Liver (tissue), 9 donors: Measurements from ENCODE around the gene KRTDAP. TPM values are rescaled to one million over a fixed set of nuclear protein-coding genes. Genes with fewer than 3 reads are reported as not detected.

Experiments
- DNase-seq: peaks from one replicate; pipeline ENCODE4 v3.0.0-alpha.2; 2017; ENCODE audit warnings: low spot score
- H3K27ac ChIP-seq, 2 donors: one replicate each; pipeline ENCODE4 v1.7.0; 2013; ENCODE audit warnings: inconsistent platforms in 2 of 2, low read length in 2 of 2, control low read depth in 1 of 2, low read depth in 1 of 2, mild to moderate bottlenecking in 1 of 2
- H3K27me3 ChIP-seq, 4 donors: one replicate each; pipeline versions ENCODE4 v1.6.1 to v1.7.0; 2013; ENCODE audit warnings: low read length in 3 of 4, inconsistent platforms in 1 of 4, mild to moderate bottlenecking in 1 of 4, moderate library complexity in 1 of 4; ENCODE audit not compliant: control insufficient read depth in 4 of 4, insufficient read depth in 4 of 4
- H3K36me3 ChIP-seq, 4 donors: one replicate each; pipeline versions ENCODE4 v1.6.1 to v1.7.0; 2013; ENCODE audit warnings: low read length in 3 of 4, mild to moderate bottlenecking in 3 of 4, low read depth in 1 of 4, moderate library complexity in 1 of 4; ENCODE audit not compliant: control insufficient read depth in 4 of 4, insufficient read depth in 3 of 4
- H3K4me1 ChIP-seq, 4 donors: one replicate each; pipeline versions ENCODE4 v1.6.1 to v1.7.0; 2013; ENCODE audit warnings: low read length in 3 of 4, mild to moderate bottlenecking in 3 of 4, moderate library complexity in 1 of 4; ENCODE audit not compliant: control insufficient read depth in 4 of 4, insufficient read depth in 4 of 4
- H3K4me3 ChIP-seq, 3 donors: one replicate each; pipeline versions ENCODE4 v1.6.1 to v1.7.0; 2013; ENCODE audit warnings: low read length in 3 of 3, control low read depth in 1 of 3, low read depth in 1 of 3, mild to moderate bottlenecking in 1 of 3
- H3K9ac ChIP-seq, 2 donors: one replicate each; pipeline ENCODE4 v1.7.0; 2013; ENCODE audit warnings: low read length in 2 of 2, mild to moderate bottlenecking in 2 of 2, moderate library complexity in 2 of 2, control low read depth in 1 of 2, low read depth in 1 of 2
- H3K9me3 ChIP-seq, 4 donors: one replicate each; pipeline versions ENCODE4 v1.6.1 to v1.7.0; 2013; ENCODE audit warnings: low read length in 3 of 4; ENCODE audit not compliant: control insufficient read depth in 4 of 4
- EGR1 ChIP-seq, 2 donors: IDR thresholded peaks; 2 replicates each; pipeline ENCODE4 v1.6.1; 2016 to 2018; ENCODE audit warnings: antibody characterized with exemption in 2 of 2, low read depth in 2 of 2
- FOXA1 ChIP-seq: IDR thresholded peaks from 2 replicates; pipeline ENCODE4 v1.6.1; 2016; ENCODE audit warnings: antibody characterized with exemption
- FOXA2 ChIP-seq: IDR thresholded peaks from 2 replicates; pipeline ENCODE4 v1.6.1; 2016; ENCODE audit warnings: antibody characterized with exemption
- RAD21 ChIP-seq, 2 donors: IDR thresholded peaks; 2 replicates each; pipeline ENCODE4 v1.6.1; 2016; ENCODE audit warnings: antibody characterized with exemption in 2 of 2, mild to moderate bottlenecking in 2 of 2
- RXRA ChIP-seq, 2 donors: IDR thresholded peaks; 2 replicates each; pipeline ENCODE4 v1.6.1; 2017 to 2018; ENCODE audit warnings: antibody characterized with exemption in 2 of 2, mild to moderate bottlenecking in 1 of 2
- TAF1 ChIP-seq: conservative IDR thresholded peaks from 2 replicates; pipeline ENCODE4 v1.6.1; 2016; ENCODE audit warnings: antibody characterized with exemption, mild to moderate bottlenecking
- YY1 ChIP-seq: IDR thresholded peaks from 2 replicates; pipeline ENCODE4 v1.6.1; 2016; ENCODE audit warnings: antibody characterized with exemption, mild to moderate bottlenecking
- WGBS: extraction: QIAGEN DNeasy Blood & Tissue Kit; methylation state at CpG from one replicate; pipeline ENCODE4 v1.1.7; 2013; 5-methylcytosine and 5-hydroxymethylcytosine counted together
- polyA plus RNA-seq, 2 donors: library from polyadenylated mRNA; stranded (reverse) in 1 of 2; unstranded in 1 of 2; fragments of 200-250 nt in 1 of 2; fragments of >200 nt in 1 of 2; fragmentation: Nextera tagmentation in 1 of 2; extraction: Ambion mirVana in 1 of 2; gene quantifications; one replicate each; pipeline versions ENCODE4 v1.2.1 to v1.2.3, GENCODE V29; 2013 to 2015
- total RNA-seq, 2 donors: library from RNA; depleted of rRNA; stranded (reverse); fragments of >200 nt; gene quantifications; one replicate each; pipeline ENCODE4 v1.2.3, GENCODE V29; 2014
- TF ChIP-seq, protein P1 (sequence below): fragments of 150-350 bp; IDR thresholded peaks from 2 replicates; pipeline ENCODE4 v1.5.1; 2017; ENCODE audit warnings: improper control_type of control experiment, low read depth, low read length; ENCODE audit not compliant: missing input control
- TF ChIP-seq, protein P2 (sequence below): IDR thresholded peaks from 2 replicates; pipeline ENCODE4 v1.6.1; 2016; ENCODE audit warnings: antibody characterized with exemption, mild to moderate bottlenecking
- donor health status: healthy.
- donor health status: healthy.
- donor health status: healthy.
- donor health status: healthy.
- donor health status: healthy.

The KRTDAP gene
- total and polyA plus RNA-seq, 4 donors: not detected

DNA sequence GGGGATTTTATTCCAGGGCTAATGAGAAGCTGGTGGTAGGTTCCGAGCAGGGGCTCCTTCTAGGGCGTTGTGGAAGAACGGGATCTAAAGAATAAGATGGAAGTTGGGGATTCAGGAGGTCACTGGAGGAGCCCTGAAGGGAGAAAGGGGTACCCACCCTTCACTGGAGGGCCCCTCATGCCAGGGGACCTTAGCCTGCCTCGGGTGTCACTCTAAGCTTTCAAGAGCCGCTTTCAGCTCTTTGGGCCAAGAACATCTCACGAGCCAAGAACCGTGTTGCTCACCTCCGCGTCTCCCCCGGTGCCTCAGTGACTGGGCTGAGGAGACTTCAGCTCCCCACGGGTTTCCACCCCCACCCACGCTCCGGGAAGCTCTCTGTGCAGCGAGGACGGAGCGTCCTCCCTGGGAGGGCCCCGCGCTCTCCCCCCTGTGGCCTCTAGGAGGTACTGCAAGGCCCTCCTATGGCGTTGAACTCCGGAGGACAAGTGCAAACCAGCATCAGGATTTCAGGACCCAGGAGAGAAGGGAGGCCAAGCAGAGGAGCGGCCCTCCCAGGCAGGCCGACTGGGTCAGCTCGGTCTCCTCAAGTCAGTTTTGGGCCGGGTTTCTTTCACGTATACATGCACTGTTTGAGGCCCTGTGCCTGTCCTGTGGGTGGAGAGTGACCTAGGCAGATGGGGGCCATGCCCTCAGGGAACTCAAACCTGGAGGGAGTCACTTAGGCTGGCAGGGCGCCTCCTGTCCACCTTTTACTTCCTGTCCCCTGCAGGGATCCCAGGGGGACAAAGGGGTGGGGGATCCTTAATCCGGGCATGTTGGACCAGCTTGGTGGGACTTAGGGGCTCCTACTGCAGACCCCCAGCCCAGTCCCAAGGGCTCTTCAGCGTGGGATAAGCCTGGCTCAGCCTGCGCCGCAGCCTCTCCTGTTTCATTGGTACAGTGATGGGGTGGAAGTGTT is 5.1 kb upstream of the KRTDAP start:
- H3K4me3 ChIP-seq: no peak overlapping the region
- peak; percentile 56 for DNase-seq
- peak overlapping the region in 1 of 2 donors; percentile 17 for H3K9ac ChIP-seq
- H3K27me3 ChIP-seq: no peaks in the 10 kb centered on the region
- peak; percentile 89 to 98 for TF ChIP-seq RAD21 (IDR thresholded peaks at IDR 0.05)
- peak in 1 of 2 donors; percentile 37 for TF ChIP-seq RXRA (IDR thresholded peaks at IDR 0.05)
- TF ChIP-seq, protein P1, sequence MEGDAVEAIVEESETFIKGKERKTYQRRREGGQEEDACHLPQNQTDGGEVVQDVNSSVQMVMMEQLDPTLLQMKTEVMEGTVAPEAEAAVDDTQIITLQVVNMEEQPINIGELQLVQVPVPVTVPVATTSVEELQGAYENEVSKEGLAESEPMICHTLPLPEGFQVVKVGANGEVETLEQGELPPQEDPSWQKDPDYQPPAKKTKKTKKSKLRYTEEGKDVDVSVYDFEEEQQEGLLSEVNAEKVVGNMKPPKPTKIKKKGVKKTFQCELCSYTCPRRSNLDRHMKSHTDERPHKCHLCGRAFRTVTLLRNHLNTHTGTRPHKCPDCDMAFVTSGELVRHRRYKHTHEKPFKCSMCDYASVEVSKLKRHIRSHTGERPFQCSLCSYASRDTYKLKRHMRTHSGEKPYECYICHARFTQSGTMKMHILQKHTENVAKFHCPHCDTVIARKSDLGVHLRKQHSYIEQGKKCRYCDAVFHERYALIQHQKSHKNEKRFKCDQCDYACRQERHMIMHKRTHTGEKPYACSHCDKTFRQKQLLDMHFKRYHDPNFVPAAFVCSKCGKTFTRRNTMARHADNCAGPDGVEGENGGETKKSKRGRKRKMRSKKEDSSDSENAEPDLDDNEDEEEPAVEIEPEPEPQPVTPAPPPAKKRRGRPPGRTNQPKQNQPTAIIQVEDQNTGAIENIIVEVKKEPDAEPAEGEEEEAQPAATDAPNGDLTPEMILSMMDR: peak; percentile 98
- no peak for TF ChIP-seq YY1
- peak in 1 of 2 donors; percentile 13 for TF ChIP-seq EGR1 (IDR thresholded peaks at IDR 0.05; ENCODE audit: low read depth in 2 of 2)
- H3K27ac ChIP-seq: no peak overlapping the region
- WGBS: 28% methylated on average over 30 of the region's 30 CpGs
- H3K36me3 ChIP-seq: no peaks in the 10 kb centered on the region
- peaks cover 0 to 6% (median 1%) of the 10 kb centered on the region in 4 donors for H3K4me1 ChIP-seq
- H3K9me3 ChIP-seq: no peaks in the 10 kb centered on the region

- DNase-seq: no peak
- H3K9ac ChIP-seq: no peak overlapping the region
- WGBS: 94% methylated on average over 9 of the region's 9 CpGs
- no peak overlapping the region for H3K4me3 ChIP-seq
- H3K27me3 ChIP-seq: no peaks in the 10 kb centered on the region
- TF ChIP-seq FOXA2: no peak
- TF ChIP-seq FOXA1: no peak
- no peak overlapping the region for H3K27ac ChIP-seq
- peaks cover 0 to 1% (median 0%) of the 10 kb centered on the region in 4 donors for H3K36me3 ChIP-seq
- no peaks in the 10 kb centered on the region for H3K9me3 ChIP-seq
- peaks cover 0 to 2% (median under 1%) of the 10 kb centered on the region in 4 donors for H3K4me1 ChIP-seq
Observed at GRCh38 chr19:35493971-35494370, 3.7 kb upstream of the KRTDAP start.

DNA sequence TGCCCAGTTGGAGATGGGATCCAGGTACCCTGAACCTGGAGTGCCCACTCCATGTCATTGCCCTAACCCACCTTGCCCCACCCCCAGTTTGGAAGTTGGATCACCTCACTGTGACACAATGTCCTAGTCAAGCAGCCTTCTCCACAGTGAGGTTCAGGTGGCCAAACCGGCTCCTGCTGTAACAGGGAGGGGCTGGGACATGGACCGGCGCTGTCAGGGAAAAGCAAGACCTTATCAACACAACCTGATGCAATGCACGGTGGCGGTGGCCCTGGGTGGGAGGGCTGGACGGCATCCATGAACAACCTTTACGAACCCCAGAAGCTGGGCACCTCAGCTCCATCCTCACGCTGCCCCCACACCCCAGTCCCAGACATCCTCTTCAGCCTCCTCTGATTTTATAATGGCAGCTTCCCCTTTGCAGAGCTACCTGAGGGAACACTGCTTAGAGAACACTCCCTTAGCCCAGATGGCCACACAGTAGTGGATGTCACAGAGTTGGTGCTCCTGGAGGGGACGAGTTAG is 1.6 kb upstream of the KRTDAP start:
- H3K4me1 ChIP-seq: no peaks in the 10 kb centered on the region
- H3K4me3 ChIP-seq: no peak overlapping the region
- H3K36me3 ChIP-seq: peaks cover 0 to 1% (median 0%) of the 10 kb centered on the region in 4 donors
- no peak overlapping the region for H3K27ac ChIP-seq
- 78% methylated on average over 9 of the region's 9 CpGs for WGBS
- no peak overlapping the region for H3K9ac ChIP-seq
- no peak for DNase-seq
- H3K27me3 ChIP-seq: no peaks in the 10 kb centered on the region
- TF ChIP-seq RAD21 (IDR thresholded peaks at IDR 0.05): no peak
- TF ChIP-seq TAF1: no peak
- TF ChIP-seq, protein P2, sequence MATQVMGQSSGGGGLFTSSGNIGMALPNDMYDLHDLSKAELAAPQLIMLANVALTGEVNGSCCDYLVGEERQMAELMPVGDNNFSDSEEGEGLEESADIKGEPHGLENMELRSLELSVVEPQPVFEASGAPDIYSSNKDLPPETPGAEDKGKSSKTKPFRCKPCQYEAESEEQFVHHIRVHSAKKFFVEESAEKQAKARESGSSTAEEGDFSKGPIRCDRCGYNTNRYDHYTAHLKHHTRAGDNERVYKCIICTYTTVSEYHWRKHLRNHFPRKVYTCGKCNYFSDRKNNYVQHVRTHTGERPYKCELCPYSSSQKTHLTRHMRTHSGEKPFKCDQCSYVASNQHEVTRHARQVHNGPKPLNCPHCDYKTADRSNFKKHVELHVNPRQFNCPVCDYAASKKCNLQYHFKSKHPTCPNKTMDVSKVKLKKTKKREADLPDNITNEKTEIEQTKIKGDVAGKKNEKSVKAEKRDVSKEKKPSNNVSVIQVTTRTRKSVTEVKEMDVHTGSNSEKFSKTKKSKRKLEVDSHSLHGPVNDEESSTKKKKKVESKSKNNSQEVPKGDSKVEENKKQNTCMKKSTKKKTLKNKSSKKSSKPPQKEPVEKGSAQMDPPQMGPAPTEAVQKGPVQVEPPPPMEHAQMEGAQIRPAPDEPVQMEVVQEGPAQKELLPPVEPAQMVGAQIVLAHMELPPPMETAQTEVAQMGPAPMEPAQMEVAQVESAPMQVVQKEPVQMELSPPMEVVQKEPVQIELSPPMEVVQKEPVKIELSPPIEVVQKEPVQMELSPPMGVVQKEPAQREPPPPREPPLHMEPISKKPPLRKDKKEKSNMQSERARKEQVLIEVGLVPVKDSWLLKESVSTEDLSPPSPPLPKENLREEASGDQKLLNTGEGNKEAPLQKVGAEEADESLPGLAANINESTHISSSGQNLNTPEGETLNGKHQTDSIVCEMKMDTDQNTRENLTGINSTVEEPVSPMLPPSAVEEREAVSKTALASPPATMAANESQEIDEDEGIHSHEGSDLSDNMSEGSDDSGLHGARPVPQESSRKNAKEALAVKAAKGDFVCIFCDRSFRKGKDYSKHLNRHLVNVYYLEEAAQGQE: no peak
- TF ChIP-seq FOXA2: no peak
- no peak for TF ChIP-seq YY1
- TF ChIP-seq, protein P1: no peak
- no peak for TF ChIP-seq EGR1 (IDR thresholded peaks at IDR 0.05; ENCODE audit: low read depth in 2 of 2)
- no peaks in the 10 kb centered on the region for H3K9me3 ChIP-seq
